CD4-positive, alpha-beta T cell (primary cell): ENCODE results near the gene EEPD1. TPM values are rescaled to one million over a fixed set of nuclear protein-coding genes. Genes with fewer than 3 reads are reported as not detected.

Experiments
- ATAC-seq: fragments of 200-7000 bp; cut with Tn5 transposase; one replicate; pipeline ENCODE4 v1.10.0; 2022; ENCODE audit warnings: mild to moderate bottlenecking; ENCODE audit not compliant: poor library complexity
- CTCF ChIA-PET: fragments of 350-600 bp; sonication (Branson Sonifier 250); formaldehyde crosslinking; loops from one replicate; lab custom pipeline; 2021; ENCODE audit warnings: antibody characterized with exemption, inconsistent platforms; lab: Charles Lee
- POLR2A ChIA-PET: fragments of 350-600 bp; sonication (Branson Sonifier 250); formaldehyde crosslinking; loops from one replicate; lab custom pipeline; 2021; ENCODE audit warnings: antibody characterized with exemption, inconsistent platforms; lab: Charles Lee
- DNase-seq, 14 experiments: peaks; one replicate each; pipeline ENCODE4 v3.0.0-alpha.2; 2013 to 2020; ENCODE audit warnings: mixed read lengths in 2 of 14
- H3K27ac ChIP-seq, 2 donors: one replicate each; pipeline versions ENCODE4 v1.5.1 to v1.7.0; 2013; ENCODE audit warnings: low read length in 2 of 2, low read depth in 1 of 2, mild to moderate bottlenecking in 1 of 2
- H3K27me3 ChIP-seq, 2 experiments: 1 replicate in 1 of 2; 2 replicates in 1 of 2; pipeline versions ENCODE4 v1.6.1 to v1.7.0; 2013; ENCODE audit warnings: low read length in 2 of 2, control low read depth in 1 of 2, mild to moderate bottlenecking in 1 of 2, moderate library complexity in 1 of 2; ENCODE audit not compliant: insufficient read depth in 2 of 2, control insufficient read depth in 1 of 2
- H3K36me3 ChIP-seq: one replicate; pipeline ENCODE4 v1.6.1; 2013; ENCODE audit warnings: low read length, control low read depth; ENCODE audit not compliant: insufficient read depth
- H3K4me1 ChIP-seq: one replicate; pipeline ENCODE4 v1.6.1; 2013; ENCODE audit warnings: low read length, control low read depth; ENCODE audit not compliant: insufficient read depth
- H3K4me3 ChIP-seq: one replicate; pipeline ENCODE4 v1.5.1; 2013; ENCODE audit warnings: mild to moderate bottlenecking, low read length, moderate library complexity
- H3K9me3 ChIP-seq, 2 experiments: 1 replicate in 1 of 2; 2 replicates in 1 of 2; pipeline versions ENCODE4 v1.6.1 to v1.7.0; 2013; ENCODE audit warnings: low read length in 2 of 2, mild to moderate bottlenecking in 2 of 2, control low read depth in 1 of 2, moderate library complexity in 1 of 2; ENCODE audit not compliant: control insufficient read depth in 1 of 2, insufficient read depth in 1 of 2
- H3K27ac Mint-ChIP-seq: one replicate; pipeline ENCODE4 v1.8.0; 2020; ENCODE audit warnings: mixed read lengths
- H3K27me3 Mint-ChIP-seq: one replicate; pipeline ENCODE4 v1.8.0; 2021; ENCODE audit warnings: mixed read lengths
- H3K36me3 Mint-ChIP-seq: one replicate; pipeline ENCODE4 v1.8.0; 2021; ENCODE audit warnings: low read depth, mixed read lengths
- H3K4me1 Mint-ChIP-seq: one replicate; pipeline ENCODE4 v1.8.0; 2021; ENCODE audit warnings: low read depth, mixed read lengths
- H3K4me3 Mint-ChIP-seq: one replicate; pipeline ENCODE4 v1.8.0; 2020; ENCODE audit warnings: mild to moderate bottlenecking, mixed read lengths
- H3K9me3 Mint-ChIP-seq: one replicate; pipeline ENCODE4 v1.8.0; 2020; ENCODE audit warnings: mixed read lengths
- intact Hi-C, 2 experiments: fragments of 100-400 bp; cut with DNase I in 1 of 2; cut with micrococcal nuclease in 1 of 2; formaldehyde crosslinking; loops; one replicate each; pipeline versions ENCODE4 v1.15.1 to v1.9.0; 2023 to 2025; cut with DNase I, micrococcal nuclease
- total RNA-seq, 174 experiments: library from RNA in 2 of 174; stranded (reverse) in 2 of 174; gene quantifications; one replicate each; pipeline ENCODE4 v1.2.3 and lab custom pipeline; 2021 to 2026
- TF ChIP-seq, protein P1 (sequence below): fragments of 200-600 bp; IDR thresholded peaks from one replicate; pipeline ENCODE4 v1.8.0; 2022; ENCODE audit warnings: antibody characterized with exemption, mild to moderate bottlenecking

The EEPD1 gene
- total RNA-seq, 2 experiments from 2014 or later = 4.4 to 4.6 TPM

DNA sequence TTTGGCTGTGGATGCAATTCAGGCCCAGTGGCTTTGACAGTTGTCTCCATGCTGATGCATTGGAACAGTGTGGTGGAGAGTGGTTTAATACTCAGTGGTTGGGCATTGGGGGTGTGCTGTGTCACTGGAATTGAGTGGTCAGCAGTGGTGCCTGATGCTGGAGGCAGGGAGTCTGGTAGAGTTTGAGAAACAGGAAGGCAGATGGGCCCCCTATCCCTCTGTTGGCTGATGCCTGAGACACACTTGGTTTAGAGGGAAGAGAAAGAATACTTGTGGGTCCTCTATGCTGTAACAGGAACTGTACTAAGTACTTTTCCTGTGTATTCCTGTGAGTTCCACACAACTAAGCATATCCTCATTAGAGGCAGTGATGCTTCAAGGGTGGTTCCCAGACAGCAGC is 55.4 kb downstream of the EEPD1 start:
- Histone ChIP-seq H3K4me1 (peaks cover 49% of the 10 kb centered on the region), H3K9me3 (no peaks in the 10 kb centered on the region), H3K27me3 (no peaks in the 10 kb centered on the region), H3K4me3 (no peak overlapping the region), H3K27ac (peak overlapping the region in 1 of 2 donors; percentile 48), H3K36me3 (no peaks in the 10 kb centered on the region)
- no peak for DNase-seq
- ChIA-PET POLR2A (no interaction called here), CTCF (interaction anchor here (1.0 kb wide), 1 partner anchor 84 kb away, joined by 3 read pairs; no protein-coding TSS in a partner anchor)
- Mint-ChIP-seq H3K4me1 (peaks cover 55% of the 10 kb centered on the region), H3K4me3 (no peak overlapping the region), H3K9me3 (no peaks in the 10 kb centered on the region), H3K27me3 (no peaks in the 10 kb centered on the region), H3K27ac (peak overlapping the region; percentile 79), H3K36me3 (no peaks in the 10 kb centered on the region)
- intact Hi-C loops = loop anchor here in 1 of 2 experiments (5.0 kb wide), 1 partner anchor 79 kb away; no protein-coding TSS in a partner anchor
- no peak for ATAC-seq
- TF ChIP-seq, protein P1, sequence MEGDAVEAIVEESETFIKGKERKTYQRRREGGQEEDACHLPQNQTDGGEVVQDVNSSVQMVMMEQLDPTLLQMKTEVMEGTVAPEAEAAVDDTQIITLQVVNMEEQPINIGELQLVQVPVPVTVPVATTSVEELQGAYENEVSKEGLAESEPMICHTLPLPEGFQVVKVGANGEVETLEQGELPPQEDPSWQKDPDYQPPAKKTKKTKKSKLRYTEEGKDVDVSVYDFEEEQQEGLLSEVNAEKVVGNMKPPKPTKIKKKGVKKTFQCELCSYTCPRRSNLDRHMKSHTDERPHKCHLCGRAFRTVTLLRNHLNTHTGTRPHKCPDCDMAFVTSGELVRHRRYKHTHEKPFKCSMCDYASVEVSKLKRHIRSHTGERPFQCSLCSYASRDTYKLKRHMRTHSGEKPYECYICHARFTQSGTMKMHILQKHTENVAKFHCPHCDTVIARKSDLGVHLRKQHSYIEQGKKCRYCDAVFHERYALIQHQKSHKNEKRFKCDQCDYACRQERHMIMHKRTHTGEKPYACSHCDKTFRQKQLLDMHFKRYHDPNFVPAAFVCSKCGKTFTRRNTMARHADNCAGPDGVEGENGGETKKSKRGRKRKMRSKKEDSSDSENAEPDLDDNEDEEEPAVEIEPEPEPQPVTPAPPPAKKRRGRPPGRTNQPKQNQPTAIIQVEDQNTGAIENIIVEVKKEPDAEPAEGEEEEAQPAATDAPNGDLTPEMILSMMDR = no peak

DNA sequence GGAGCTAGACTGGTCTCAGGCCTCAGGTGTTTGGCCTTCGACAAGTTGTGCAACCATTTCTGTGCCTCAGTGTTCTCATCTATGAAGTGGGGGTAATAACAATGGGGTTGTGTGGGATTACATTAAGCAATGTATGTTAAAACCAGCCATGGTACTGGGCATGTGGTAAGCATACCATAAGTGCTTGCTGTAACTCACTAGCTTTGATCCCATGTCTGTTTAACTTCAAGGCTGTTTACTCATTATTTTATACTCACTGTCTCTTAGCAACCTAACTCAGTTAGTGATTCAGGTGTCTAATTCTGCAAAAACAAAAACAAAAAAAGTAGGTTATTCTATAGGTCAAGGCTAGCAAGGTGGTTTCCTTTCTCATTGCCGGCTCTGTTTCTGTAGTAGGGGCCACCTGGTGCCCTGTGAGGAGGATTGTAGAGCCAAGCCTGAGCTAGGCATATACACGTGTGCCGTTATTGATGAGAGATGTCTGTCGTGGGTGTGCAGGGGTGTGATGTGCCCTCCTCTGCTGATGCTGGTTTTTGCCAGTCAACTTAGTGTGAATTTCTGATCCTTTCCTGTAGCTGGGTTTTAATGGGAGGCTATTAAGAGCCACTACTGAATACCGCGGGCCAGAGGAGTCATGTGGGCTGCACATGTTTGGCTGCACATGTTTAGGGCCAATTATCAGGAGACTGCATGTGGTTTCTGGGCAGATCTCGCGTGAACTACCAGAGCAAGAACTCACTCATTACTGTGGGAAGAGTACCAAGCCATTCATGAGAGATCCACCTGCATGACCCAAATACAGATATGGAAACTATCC is 56.2 kb downstream of the EEPD1 start:
- Histone ChIP-seq H3K9me3 (no peaks in the 10 kb centered on the region), H3K36me3 (no peaks in the 10 kb centered on the region), H3K4me3 (no peak overlapping the region), H3K27me3 (no peaks in the 10 kb centered on the region), H3K27ac (peak overlapping the region in 1 of 2 donors; percentile 53), H3K4me1 (peaks cover 46% of the 10 kb centered on the region)
- ChIA-PET POLR2A (no interaction called here), CTCF (interaction anchor here (1.0 kb wide), 1 partner anchor 83 kb away, joined by 3 read pairs; no protein-coding TSS in a partner anchor)
- peak in 10 of 14 experiments; percentile 3 to 77 (median 22) for DNase-seq
- H3K36me3 Mint-ChIP-seq = no peaks in the 10 kb centered on the region
- ATAC-seq = peak; percentile 72
- H3K4me3 Mint-ChIP-seq = peak overlapping the region; percentile 37
- peak overlapping the region; percentile 79 for H3K27ac Mint-ChIP-seq
- intact Hi-C loops = loop anchor here in 1 of 2 experiments (5.0 kb wide), 1 partner anchor 78 kb away; no protein-coding TSS in a partner anchor
- peaks cover 48% of the 10 kb centered on the region for H3K4me1 Mint-ChIP-seq
- TF ChIP-seq, protein P1 = no peak
- H3K9me3 Mint-ChIP-seq = no peaks in the 10 kb centered on the region
- H3K27me3 Mint-ChIP-seq = no peaks in the 10 kb centered on the region

DNA sequence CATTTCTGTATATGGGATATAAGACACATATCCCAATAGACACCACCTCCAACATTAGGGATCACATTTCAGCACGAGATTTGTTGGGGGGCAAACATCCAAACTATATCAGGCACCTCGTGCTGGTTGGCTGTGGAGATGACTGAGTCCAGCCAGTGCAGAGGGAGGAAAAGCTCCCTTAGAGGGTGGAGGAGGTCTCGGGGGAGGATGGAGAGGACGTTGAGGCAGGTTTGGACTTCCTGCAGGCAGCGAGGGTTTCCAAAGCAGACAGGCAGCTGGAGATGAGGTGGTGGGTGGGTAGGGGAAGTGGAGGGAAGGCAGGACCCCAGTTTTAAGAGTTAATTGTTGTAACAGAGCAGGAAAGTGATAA is 56.7 kb downstream of the EEPD1 start:
- Mint-ChIP-seq H3K27me3 (no peaks in the 10 kb centered on the region), H3K4me1 (peaks cover 48% of the 10 kb centered on the region), H3K27ac (peak overlapping the region; percentile 79), H3K4me3 (no peak overlapping the region), H3K9me3 (no peaks in the 10 kb centered on the region), H3K36me3 (no peaks in the 10 kb centered on the region)
- H3K27ac ChIP-seq = peak overlapping the region in 1 of 2 donors; percentile 53
- CTCF ChIA-PET = no interaction called here
- no peak overlapping the region for H3K4me3 ChIP-seq
- no peaks in the 10 kb centered on the region for H3K27me3 ChIP-seq
- DNase-seq = no peak
- intact Hi-C loops = loop anchor here (5.0 kb wide), 2 partner anchors 68 to 78 kb away; no protein-coding TSS in a partner anchor
- H3K9me3 ChIP-seq = no peaks in the 10 kb centered on the region
- ATAC-seq = no peak
- TF ChIP-seq, protein P1 = no peak
- peaks cover 41% of the 10 kb centered on the region for H3K4me1 ChIP-seq
- H3K36me3 ChIP-seq = no peaks in the 10 kb centered on the region
- POLR2A ChIA-PET = interaction anchor here (1.3 kb wide), 1 partner anchor 75 kb away, joined by 3 read pairs; no protein-coding TSS in a partner anchor
